ENCODE measurements around the gene FSIP1.

The FSIP1 gene

DNA sequence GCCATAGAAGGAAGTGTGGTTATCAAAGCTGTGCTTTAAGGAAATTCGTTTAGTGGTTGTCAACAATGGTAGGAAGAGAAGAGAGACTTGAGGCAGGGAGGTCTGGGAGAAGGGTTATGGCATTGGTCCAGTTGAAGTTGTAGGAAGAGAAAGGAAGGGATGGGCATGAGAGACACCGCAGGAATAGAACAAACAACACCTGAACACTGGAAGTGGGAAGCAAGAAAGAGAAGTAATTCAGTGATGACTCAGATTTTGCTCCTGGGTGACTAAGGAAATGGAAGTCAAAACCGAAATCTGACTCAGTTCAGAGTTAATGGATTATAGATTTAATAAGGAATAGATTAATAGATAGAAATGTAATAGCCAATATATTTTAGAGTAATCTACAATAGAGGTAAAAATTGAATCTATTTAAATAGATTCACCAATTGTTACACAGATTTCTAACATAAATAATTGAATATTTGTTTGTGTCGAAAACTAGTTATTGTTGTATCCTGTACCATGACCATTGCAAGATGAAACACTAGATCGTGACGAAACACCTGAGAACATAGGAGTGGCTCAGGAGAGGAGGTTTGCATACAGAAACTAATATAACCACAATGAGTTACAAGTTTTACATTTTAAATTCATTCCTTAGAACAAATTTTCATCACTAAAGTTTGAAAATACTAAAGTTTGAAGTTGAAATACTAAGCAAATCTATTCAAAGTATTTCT, 165.7 kb downstream of the FSIP1 start:
- Histone ChIP-seq H3F3A (ENCODE audit: control insufficient read depth, insufficient read depth) (no peaks in the 10 kb centered on the region), H3K4me2 (ENCODE audit: low read length) (no peak overlapping the region), H3K4me3 (ENCODE audit: low read length) (no peak overlapping the region), H3K9me2 (replicated peaks; ENCODE audit: control insufficient read depth, low read length) (no peaks in the 10 kb centered on the region), H3K27me3 (ENCODE audit: control insufficient read depth, low read length) (no peaks in the 10 kb centered on the region), H3K27ac (ENCODE audit: low read depth, low read length) (no peak overlapping the region), H3K36me3 (ENCODE audit: control insufficient read depth, low read length) (no peaks in the 10 kb centered on the region), H3K79me2 (ENCODE audit: control insufficient read depth, low read length) (no peaks in the 10 kb centered on the region), H3K4me1 (ENCODE audit: control insufficient read depth, low read length) (no peaks in the 10 kb centered on the region), H4K20me1 (ENCODE audit: control insufficient read depth, insufficient read depth, low read depth, low read length) (no peaks in the 10 kb centered on the region), H3K9me3 (ENCODE audit: control insufficient read depth, insufficient read depth, low read length) (no peaks in the 10 kb centered on the region)
- no peak for TF ChIP-seq EZH2phosphoT487 (IDR thresholded peaks at IDR 0.05; ENCODE audit: borderline replicate concordance, low read length)
- TF ChIP-seq, protein P1, sequence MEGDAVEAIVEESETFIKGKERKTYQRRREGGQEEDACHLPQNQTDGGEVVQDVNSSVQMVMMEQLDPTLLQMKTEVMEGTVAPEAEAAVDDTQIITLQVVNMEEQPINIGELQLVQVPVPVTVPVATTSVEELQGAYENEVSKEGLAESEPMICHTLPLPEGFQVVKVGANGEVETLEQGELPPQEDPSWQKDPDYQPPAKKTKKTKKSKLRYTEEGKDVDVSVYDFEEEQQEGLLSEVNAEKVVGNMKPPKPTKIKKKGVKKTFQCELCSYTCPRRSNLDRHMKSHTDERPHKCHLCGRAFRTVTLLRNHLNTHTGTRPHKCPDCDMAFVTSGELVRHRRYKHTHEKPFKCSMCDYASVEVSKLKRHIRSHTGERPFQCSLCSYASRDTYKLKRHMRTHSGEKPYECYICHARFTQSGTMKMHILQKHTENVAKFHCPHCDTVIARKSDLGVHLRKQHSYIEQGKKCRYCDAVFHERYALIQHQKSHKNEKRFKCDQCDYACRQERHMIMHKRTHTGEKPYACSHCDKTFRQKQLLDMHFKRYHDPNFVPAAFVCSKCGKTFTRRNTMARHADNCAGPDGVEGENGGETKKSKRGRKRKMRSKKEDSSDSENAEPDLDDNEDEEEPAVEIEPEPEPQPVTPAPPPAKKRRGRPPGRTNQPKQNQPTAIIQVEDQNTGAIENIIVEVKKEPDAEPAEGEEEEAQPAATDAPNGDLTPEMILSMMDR (IDR thresholded peaks at IDR 0.05; ENCODE audit: low read depth, low read length, poor library complexity, severe bottlenecking) = no peak

DNA sequence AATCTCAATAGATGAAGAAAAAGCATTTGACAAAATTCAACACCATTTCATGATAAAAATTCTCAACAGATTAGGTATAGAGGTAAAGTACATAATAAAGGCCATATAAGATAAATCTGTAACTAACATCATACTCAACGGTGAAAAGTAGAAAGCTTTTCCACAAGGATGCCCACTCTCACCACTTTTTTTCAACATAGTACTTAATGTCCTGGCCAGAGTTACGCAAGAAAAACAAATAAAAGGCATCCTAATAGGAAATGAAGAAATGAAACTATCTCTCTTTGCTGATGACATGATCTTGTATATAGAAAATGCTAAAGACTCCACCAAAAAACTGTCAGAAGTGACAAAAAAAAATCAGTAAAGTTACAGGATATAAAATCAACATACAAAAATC, 168.8 kb downstream of the FSIP1 start:
- no peak overlapping the region for H3K27ac ChIP-seq (ENCODE audit: low read depth, low read length)
- H3K4me3 ChIP-seq (ENCODE audit: low read length) = no peak overlapping the region
- H3K4me1 ChIP-seq (ENCODE audit: control insufficient read depth, low read length) = no peaks in the 10 kb centered on the region
- no peaks in the 10 kb centered on the region for H3K79me2 ChIP-seq (ENCODE audit: control insufficient read depth, low read length)
- H3K9me2 ChIP-seq (replicated peaks; ENCODE audit: control insufficient read depth, low read length) = no peaks in the 10 kb centered on the region
- H3F3A ChIP-seq (ENCODE audit: control insufficient read depth, insufficient read depth) = no peaks in the 10 kb centered on the region
- TF ChIP-seq EZH2phosphoT487 (IDR thresholded peaks at IDR 0.05; ENCODE audit: borderline replicate concordance, low read length) = no peak
- TF ChIP-seq, protein P1 (IDR thresholded peaks at IDR 0.05; ENCODE audit: low read depth, low read length, poor library complexity, severe bottlenecking) = no peak
- no peaks in the 10 kb centered on the region for H3K27me3 ChIP-seq (ENCODE audit: control insufficient read depth, low read length)
- no peaks in the 10 kb centered on the region for H3K9me3 ChIP-seq (ENCODE audit: control insufficient read depth, insufficient read depth, low read length)
- H3K36me3 ChIP-seq (ENCODE audit: control insufficient read depth, low read length) = no peaks in the 10 kb centered on the region
- no peak overlapping the region for H3K4me2 ChIP-seq (ENCODE audit: low read length)
- no peaks in the 10 kb centered on the region for H4K20me1 ChIP-seq (ENCODE audit: control insufficient read depth, insufficient read depth, low read depth, low read length)

DNA sequence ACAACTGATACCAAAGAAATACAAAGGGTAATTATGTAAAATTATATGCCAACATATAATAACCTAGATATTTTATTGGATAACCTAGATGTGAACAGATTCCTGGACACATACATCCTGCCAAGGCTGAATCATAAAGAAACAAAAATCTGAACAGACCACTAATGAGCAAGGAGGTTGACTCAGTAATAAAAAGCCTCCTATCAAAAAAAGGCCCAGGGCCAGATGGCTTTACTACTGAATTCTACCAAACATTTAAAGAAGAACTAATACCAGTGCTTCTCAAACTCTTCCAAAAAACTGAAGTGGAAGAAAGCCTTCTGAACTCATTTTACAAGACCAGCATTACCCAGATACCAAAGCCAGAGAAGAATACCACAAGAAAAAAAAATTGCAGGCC, 169.4 kb downstream of the FSIP1 start:
- TF ChIP-seq, protein P1 (IDR thresholded peaks at IDR 0.05; ENCODE audit: low read depth, low read length, poor library complexity, severe bottlenecking) = no peak
- no peak for TF ChIP-seq EZH2phosphoT487 (IDR thresholded peaks at IDR 0.05; ENCODE audit: borderline replicate concordance, low read length)

More for the DNA sequence above, 169.4 kb downstream of the FSIP1 start:
- no peaks in the 10 kb centered on the region for H3F3A ChIP-seq (ENCODE audit: control insufficient read depth, insufficient read depth)
- no peaks in the 10 kb centered on the region for H3K9me2 ChIP-seq (replicated peaks; ENCODE audit: control insufficient read depth, low read length)
- H3K27me3 ChIP-seq (ENCODE audit: control insufficient read depth, low read length) = no peaks in the 10 kb centered on the region
- H3K4me3 ChIP-seq (ENCODE audit: low read length) = no peak overlapping the region
- H3K36me3 ChIP-seq (ENCODE audit: control insufficient read depth, low read length) = no peaks in the 10 kb centered on the region
- H4K20me1 ChIP-seq (ENCODE audit: control insufficient read depth, insufficient read depth, low read depth, low read length) = no peaks in the 10 kb centered on the region
- H3K27ac ChIP-seq (ENCODE audit: low read depth, low read length) = no peak overlapping the region
- H3K79me2 ChIP-seq (ENCODE audit: control insufficient read depth, low read length) = no peaks in the 10 kb centered on the region
- no peak overlapping the region for H3K4me2 ChIP-seq (ENCODE audit: low read length)
- H3K9me3 ChIP-seq (ENCODE audit: control insufficient read depth, insufficient read depth, low read length) = no peaks in the 10 kb centered on the region
- H3K4me1 ChIP-seq (ENCODE audit: control insufficient read depth, low read length) = no peaks in the 10 kb centered on the region

Measured in DOHH2 (cell line).